GM19463 (cell line): ENCODE results near the gene CFTR.
"Not testable (repeated sequence)": the region's sequence is repeated elsewhere in the genome, so short reads cannot be mapped to it uniquely, and the experiment has no call there.

ENCODE experiments used
- ATAC-seq: cut with Tn5 transposase; IDR thresholded peaks from one replicate; pipeline ENCODE4 v1.9.1; 2021; ENCODE audit warnings: mild to moderate bottlenecking, moderate library complexity; ENCODE audit not compliant: unreplicated experiment

Gene CFTR

DNA sequence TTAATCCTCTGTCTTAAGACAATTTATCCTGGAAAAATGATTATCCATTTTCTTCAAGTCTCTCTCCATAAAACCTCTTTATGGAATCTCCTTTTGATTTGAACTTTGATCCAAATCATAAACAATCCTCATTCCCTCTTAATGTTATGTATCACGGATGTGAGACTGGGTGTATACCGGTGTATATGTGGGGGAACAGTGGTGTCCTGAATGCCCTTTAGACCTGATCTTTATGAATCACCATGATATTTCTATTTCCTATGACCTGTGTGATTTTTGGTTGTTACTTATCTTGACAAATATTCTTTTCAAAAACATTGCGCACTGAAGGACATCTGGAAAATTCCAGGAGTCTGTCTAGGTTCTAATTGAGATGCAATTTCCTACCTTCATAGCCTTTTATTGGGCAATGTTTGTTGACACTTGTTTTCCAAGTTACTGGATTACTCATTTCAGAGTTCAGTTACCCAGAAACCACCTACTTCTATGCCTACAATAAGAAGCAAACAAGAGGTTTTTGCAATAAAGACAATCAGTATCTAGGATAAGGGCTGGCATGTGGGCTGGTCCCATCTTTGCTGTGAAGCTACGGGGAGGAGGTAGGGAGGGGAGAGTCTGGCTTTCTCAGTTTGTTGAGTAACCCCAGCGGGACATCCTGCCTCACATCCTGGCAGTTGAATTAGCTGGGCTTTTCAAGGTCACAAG, 203.0 kb downstream of the CFTR start:
- ATAC-seq: no peak

DNA sequence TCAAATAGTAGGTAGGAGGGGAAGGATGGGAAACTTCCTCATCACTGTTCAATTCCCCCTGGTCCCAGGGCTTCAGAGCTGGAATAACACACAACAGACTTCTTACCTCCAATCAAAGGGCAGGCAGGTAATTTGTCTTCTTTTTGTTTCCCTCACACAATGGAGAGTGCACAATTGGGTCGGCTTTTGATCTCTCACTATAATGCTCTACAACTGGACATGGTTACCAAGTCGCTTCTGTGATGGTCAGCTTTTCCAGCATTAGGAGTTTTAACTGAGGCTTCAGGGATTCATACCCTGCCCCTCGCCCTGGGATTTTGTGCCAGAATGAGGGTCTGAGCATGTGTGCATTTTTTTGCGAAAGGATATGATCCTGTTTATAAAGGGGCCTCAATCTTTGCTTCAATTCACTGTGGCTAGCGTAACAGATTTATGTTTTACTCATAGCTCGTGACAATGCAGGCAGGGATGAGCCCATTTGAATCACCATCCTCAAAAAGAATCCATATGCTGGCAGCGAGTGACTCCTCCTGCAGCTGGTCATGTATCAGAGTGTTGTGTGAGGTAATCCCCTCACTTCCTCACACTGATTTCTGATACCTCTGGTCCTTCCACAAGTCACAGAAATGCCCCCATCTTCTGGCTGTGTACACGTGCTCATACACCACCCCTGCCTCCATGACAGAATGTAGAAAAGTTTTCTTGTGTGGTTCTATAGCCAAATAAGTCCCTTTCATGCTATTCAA, 203.8 kb downstream of the CFTR start:
- no peak for ATAC-seq

DNA sequence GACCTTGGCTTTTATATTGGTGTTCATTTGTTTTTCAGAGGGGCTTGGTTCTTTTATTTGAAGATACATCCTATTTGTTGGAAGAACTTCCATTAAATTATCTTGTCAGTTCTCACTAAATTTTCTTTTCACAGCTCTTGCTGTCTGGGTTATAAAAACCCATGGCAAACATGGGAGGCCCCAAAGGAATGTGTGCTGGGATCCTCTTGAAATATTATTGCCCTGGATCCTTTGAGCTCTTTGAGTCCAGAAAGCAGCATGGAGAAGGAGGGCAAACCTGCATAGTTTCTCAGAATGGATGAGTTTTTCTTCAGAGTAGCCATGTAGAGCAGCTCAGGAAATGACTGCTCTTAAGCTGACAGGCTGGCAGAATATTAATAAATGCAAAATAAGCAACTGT, 206.0 kb downstream of the CFTR start:
- no peak for ATAC-seq

DNA sequence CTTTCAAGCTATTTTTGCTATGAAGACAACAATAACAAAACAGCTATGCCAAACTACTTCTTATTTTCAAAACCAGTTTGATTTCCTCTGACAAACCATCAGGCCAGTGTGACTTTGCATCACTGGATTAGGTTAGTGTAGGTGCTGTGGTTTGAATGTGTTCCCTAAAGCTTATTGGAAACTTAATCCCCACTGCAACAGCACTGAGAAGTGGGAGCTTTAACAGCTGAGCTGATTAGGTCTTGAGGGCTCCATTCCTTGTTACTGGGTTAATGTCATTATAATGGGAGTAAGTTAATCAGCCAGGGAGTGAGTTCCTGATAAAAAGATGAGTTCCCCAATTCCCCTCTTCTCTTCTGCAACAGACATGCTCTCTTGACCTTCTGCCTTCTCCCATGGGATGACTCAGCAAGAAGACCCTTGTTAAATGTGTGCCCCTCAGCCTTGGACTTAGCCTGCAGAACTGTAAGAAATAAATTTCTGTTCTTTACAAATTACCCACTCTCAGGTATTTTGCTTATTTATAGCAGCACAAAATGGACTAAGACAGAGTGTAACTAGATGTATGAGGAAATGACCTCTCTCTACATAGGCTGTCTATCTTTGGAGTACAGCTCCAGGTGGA, 206.6 kb downstream of the CFTR start:
- ATAC-seq: no peak

DNA sequence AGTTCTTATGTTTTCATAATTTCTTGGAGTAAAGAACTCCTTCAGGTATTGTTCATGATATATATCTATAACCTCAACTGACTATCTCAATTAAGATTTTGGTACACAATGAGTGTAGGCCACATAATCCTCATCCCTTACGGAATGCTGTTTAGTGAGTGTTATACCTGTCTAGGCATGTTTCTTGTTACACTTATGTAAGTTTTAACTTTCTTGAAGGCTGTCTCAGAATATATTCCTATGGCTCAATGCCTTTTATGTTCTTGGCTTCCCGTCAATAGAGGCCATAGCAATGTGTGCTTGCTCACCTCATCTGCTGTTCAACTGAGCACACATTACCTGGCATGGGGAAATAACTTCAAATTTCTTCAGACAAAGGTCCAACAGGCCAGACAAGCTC, 208.3 kb downstream of the CFTR start:
- ATAC-seq: no peak

DNA sequence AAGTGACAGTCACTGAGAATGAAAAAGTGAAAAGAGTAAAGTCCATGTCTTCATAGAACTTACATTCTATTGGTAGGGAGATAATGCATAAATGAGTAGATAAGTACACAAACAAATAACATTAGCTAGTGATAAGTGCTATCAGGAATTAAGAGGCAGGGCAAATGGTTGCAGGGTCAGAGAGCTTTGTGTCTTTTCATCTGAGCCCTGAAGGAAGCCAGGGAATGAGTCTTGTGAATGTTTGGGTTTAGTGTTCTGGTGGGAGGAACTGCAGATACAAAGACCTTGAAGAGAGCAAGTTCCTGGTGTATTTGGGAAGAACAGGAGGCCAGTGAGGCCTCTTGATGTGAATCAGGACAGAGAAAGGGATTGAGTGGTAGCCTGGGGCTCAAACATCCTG, 209.6 kb downstream of the CFTR start:
- ATAC-seq: no peak

DNA sequence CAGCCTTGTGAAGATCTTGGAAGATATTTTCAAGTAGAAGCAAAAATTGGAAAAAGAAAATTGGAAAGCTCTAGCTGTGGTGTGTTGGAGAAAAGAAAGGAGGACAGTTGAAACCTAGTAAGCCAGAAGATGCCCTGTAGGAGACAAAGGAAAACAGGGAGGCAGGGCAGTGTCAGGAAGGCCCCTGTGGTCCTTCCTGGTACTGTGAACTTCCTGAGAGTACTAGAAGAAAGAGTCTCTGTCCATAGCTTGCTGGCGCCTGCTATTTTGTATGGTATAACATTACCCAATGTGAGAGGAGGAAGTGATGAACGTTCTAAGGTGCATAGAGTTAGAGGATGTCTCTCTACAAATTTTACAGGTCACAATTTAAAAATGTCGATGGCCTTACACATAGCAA, 210.3 kb downstream of the CFTR start:
- no peak for ATAC-seq

DNA sequence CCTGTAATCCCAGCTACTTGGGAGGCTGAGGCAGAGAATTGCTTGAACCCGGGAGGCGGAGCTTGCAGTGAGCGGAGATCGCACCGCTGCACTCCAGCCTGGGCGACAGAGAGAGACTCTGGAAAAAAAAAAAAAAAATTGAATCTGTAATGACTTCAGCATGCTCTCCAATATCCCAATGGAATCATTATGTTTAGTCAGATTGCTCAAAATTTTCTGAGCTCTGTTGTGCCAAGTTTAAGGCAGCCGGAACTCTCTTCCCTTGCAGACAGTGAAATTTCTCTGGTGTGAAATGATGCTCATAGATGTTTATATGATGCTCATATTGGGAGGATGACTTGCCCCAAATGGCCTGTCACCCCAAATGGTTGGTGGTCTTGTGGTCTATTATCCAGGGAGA, 212.5 kb downstream of the CFTR start:
- ATAC-seq: no peak

DNA sequence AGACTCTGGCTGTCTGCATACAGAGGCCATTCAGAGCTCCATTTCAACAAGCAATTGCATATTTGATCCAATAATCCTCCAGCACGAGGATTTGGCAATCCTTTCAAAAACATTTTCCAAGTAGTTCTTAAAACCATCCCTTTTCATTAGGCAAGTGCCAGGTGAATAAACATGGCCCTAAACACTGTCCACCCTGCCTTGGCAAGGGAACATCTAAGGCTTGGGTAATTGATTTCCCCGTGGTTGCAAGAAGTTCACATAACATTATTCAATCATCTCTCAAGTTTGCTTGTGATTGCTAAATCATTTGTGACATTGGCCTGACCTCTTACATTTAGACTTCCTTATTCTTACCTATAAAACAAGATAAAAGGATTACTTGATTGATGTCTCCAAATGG, 218.2 kb downstream of the CFTR start:
- no peak for ATAC-seq

DNA sequence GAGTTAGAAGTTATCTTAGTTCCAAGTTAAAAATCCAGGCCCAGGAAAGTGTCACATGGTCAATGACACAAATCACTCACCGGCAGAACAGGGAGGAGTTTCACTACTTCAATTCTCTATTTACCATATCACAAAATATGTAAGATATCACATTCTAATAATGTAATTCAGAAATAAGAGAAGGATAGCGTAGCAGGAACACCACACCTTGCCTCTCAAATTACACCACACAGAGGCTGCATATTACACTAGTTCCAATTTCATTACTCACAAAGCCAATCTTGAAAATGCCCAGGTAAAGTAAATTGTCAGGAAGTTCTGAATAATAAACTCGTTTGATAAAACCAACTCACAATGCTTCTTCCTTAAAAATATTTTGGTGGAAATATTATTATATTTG, 224.2 kb downstream of the CFTR start:
- no peak for ATAC-seq

DNA sequence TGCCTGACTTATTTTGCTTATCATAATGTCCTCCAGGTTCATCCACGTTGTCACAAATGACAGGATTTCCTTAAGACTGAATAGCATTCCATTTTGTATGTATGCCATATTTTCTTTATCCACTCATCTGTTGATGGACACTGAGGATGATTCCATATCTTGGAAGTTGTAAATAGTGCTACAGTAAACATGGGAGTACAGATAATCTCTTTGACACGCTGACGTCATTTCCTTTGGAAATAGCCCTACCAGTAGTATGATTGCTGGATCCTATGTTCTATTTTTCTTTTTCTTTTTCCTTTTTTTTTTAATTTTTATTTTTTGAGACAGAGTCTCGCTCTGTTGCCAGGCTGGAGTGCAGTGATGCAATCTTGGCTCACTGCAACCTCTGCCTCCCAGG, 225.8 kb downstream of the CFTR start:
- ATAC-seq: no peak

DNA sequence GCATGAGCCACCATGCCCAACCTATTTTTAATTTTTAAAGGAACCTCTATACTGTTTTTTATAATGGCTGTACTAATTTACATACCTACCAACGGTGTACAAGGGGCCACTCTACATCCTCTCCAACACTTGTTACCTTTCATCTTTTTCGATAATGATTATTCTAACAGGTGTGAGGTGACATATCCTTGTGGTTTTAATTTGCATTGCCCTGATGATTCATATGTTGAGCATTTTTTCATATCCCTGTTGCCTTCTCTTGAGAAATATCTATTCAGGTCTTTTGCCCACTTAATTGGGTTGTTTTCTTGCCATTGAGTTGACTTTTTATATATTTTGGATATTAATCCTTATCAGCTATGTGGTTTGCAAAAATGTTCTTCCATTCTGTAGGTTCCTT, 226.4 kb downstream of the CFTR start:
- ATAC-seq: no peak

DNA sequence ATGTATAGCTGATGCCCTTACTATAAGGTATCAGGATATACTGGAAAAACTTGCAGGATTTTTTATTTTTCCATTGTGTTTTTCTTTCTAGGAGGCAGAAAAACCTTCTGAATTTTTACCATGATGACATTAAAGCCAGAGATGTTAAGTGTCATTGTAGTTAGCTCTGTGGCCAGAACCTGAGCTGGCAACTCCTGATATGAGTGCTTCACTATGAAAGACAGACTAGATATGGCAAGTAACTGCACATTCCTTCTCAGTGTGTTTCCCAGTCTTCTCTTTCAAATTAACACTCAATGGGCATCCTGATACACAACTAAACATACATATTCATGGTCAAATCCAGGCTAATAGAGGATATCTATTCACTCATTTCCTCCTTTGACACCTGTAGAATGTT, 227.3 kb downstream of the CFTR start:
- ATAC-seq: no peak

DNA sequence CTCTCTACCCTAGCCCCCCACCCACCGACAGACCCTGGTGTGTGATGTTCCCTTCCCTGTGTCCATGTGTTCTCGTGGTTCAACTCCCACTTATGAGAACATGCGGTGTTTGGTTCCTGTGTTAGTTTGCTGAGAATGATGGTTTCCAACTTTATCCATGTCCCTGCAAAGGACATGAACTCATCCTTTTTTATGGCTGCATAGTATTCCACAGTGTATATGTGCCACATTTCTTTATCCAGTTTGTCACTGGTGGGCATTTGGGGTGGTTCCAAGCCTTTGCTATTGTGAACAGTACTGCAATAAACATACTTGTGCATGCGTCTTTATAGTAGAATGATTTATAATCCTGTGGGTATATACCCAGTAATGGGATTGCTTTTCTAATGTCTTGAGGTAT, 228.3 kb downstream of the CFTR start:
- ATAC-seq: not testable (repeated sequence)

DNA sequence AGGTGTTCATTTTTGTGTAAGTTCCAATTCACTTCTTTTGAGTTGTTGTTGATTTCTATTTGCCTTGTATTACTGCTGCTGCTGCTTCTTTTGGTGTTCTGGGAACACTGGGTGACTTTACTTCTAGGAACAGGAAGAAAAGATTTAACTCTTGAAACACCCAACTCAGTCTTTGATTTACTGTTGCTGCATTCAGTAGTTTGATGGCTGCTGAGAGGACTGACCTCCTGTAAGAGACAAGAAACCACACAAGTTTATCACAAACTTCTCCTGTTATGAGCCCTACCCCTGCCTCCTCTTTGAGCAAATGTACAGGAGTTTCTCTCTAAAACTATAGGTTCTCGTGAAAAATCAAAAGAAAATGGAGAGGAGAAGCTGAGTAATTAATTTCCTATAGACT, 231.7 kb downstream of the CFTR start:
- ATAC-seq: no peak

DNA sequence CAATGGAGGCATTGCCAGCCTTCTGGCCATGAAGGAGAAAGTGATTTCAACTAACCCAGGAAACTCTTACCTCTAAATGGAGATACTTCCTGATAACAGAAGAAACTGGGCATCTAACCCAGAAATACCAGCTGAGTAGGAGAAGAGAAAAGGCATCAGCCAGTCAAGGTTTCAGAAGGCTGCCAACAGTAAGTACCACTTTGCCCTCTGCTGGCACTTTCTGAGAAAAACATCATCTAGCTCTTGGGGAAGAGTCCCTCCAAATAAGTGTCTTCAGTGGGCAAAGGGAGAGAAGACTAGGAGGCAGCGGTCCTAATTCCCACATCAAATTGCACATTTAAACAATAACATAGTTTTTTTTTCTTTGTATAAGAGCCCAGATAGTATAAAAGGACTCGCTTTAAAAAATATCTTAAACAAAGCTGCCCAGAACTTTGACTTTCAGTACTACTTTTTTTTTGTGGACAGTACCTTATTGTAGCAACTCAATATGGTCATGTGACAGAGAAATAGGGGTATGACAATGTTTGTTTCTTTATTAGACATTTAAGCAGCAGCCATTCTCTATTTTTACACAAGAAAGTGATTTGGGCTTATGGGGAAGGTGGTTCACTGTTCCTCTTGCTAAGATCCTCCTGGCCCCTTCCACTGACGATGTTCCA, 236.1 kb downstream of the CFTR start:
- ATAC-seq: peak; percentile 90

DNA sequence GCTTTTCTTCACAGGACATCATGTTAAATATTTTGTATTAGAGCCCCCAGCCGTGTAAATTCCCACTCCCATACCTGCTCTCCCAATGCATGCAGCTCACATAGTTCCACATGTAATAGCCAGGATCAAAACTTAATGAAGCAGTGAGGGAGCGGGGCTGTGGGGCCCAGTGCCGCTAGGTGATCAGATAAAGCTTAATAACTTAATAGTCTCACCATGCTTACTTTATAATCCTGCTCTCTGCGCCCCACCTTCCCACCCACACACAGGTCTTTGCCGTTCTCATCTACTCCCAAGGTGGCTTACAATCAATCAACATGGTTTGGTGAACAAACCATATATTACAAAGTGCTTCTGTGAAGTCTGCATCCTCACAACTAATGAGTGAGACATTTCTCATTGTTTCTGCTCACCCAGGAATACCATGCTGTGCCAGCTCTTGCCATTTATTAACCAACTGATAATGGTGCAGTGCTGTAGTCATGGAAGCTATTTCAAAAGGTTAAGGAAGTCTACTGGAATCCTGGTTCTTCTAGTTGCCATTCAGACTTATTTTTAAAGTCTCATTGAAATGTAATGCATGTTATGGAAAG, 237.0 kb downstream of the CFTR start:
- ATAC-seq: no peak

DNA sequence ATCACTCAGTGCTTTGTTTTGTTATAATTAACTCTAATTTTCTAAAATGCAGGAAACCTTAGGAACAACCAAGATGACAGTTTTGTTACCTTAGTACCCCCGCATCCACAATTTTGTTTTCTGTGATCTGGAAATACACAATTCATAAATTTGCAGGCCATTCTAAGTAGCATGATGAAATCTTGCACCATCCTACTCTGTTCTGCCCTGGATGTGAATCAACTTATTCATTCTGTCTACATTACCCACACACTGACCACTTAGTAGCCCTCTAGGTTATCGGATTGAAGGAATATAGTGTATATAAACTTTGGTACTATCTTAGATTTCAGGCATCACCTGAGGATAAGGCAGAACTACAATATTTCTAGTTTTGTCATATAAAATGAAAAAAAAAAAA, 237.5 kb downstream of the CFTR start:
- no peak for ATAC-seq
